Measurements from ENCODE around the gene NPAS3. TPM values are rescaled to one million over a fixed set of nuclear protein-coding genes. Genes with fewer than 3 reads are reported as not detected.

NPAS3 gene
- total and polyA plus RNA-seq, 2 donors (not counting 3 experiments of a cell fraction or from before 2014, with no cell fraction given): 0.10 to 0.13 TPM

- Histone ChIP-seq H3K9me3 (replicated peaks; ENCODE audit: control insufficient read depth, insufficient read depth, low read length) (no peaks in the 10 kb centered on the region), H3K27me3 (ENCODE audit: control insufficient read depth in 2 of 2, insufficient read depth in 2 of 2, low read length in 2 of 2) (no peaks in the 10 kb centered on the region), H3K9ac (replicated peaks; ENCODE audit: extremely low read depth, insufficient read depth, low read length) (no peak overlapping the region), H2AFZ (ENCODE audit: low read depth, low read length) (no peak overlapping the region), H4K20me1 (replicated peaks; ENCODE audit: control insufficient read depth, extremely low read depth, insufficient read depth, low read length) (no peaks in the 10 kb centered on the region), H3K4me2 (ENCODE audit: insufficient read depth, low read length) (no peak overlapping the region), H3K79me2 (ENCODE audit: control insufficient read depth, insufficient read depth, low read length) (no peaks in the 10 kb centered on the region), H3K9me1 (replicated peaks; ENCODE audit: control insufficient read depth, extremely low read depth, insufficient read depth, low read length) (no peaks in the 10 kb centered on the region), H3K4me3 (replicated peaks in 1 of 3; ENCODE audit: insufficient read depth in 1 of 3, low read depth in 1 of 3, low read length in 3 of 3) (no peak overlapping the region), H3K27ac (ENCODE audit: insufficient read depth, low read depth, low read length) (no peak overlapping the region), H3K36me3 (ENCODE audit: control insufficient read depth in 2 of 2, extremely low read depth in 1 of 2, insufficient read depth in 2 of 2, low read length in 2 of 2) (no peaks in the 10 kb centered on the region), H3K4me1 (ENCODE audit: control insufficient read depth, extremely low read depth, insufficient read depth, low read length) (no peaks in the 10 kb centered on the region)
- DNase-seq (ENCODE audit: low read depth, low spot score) (no peak), FAIRE-seq (no peak)
- no peak for TF ChIP-seq EZH2 (IDR thresholded peaks at IDR 0.05; ENCODE audit: borderline replicate concordance, low read depth, low read length, severe bottlenecking)
- no peak for TF ChIP-seq POLR2A (IDR thresholded peaks at IDR 0.05; ENCODE audit: low read depth, low read length)
- TF ChIP-seq MYC (IDR thresholded peaks at IDR 0.05; ENCODE audit: low read depth, low read length): no peak
- TF ChIP-seq FOS (IDR thresholded peaks at IDR 0.05; ENCODE audit: borderline replicate concordance, insufficient read depth, low read length): no peak
- no peak for TF ChIP-seq GATA2 (IDR thresholded peaks at IDR 0.05; ENCODE audit: insufficient read depth, insufficient read length, low read depth, low read length)
- TF ChIP-seq POLR2AphosphoS5 (IDR thresholded peaks at IDR 0.05; ENCODE audit: insufficient read depth, low read depth, low read length): no peak
- TF ChIP-seq MAX (IDR thresholded peaks at IDR 0.05; ENCODE audit: insufficient read depth, insufficient read length): no peak
- no peak for TF ChIP-seq CTCF (IDR thresholded peaks at IDR 0.05; ENCODE audit: extremely low read depth in 1 of 2, insufficient read depth in 1 of 2, low read depth in 1 of 2, low read length in 2 of 2)
- no peak for TF ChIP-seq JUN (IDR thresholded peaks at IDR 0.05; ENCODE audit: borderline replicate concordance, insufficient read depth, insufficient read length, low read depth)
- intact Hi-C loops (cut with micrococcal nuclease): no loop called here
- ChIA-PET CTCF (interaction anchor here (0.7 kb wide), 1 partner anchor 16 kb away, joined by 3 read pairs; no protein-coding TSS in a partner anchor), POLR2A (no interaction called here)
- BruUV-seq (replicated peaks): no TSS peak
- dilution Hi-C loops (cut with MboI; ENCODE audit: extremely low pct_ligation_motif_present, low sequenced_read_pairs): no loop called here
These were observed 358.9 kb downstream of the NPAS3 start for GRCh38 chr14:33297565-33297964.

Measured in endothelial cell of umbilical vein (primary cell).